ENCODE measurements around the gene KRTAP12-1. TPM values are rescaled to one million over a fixed set of nuclear protein-coding genes. Genes with fewer than 3 reads are reported as not detected.

Gene KRTAP12-1
- total RNA-seq, 1 donor from 2014 or later: not detected

GRCh38 chr21:44708213-44708865 lies 26.4 kb upstream of the KRTAP12-1 start:
- no peak for TF ChIP-seq CTCF (IDR thresholded peaks at IDR 0.05; ENCODE audit: unreplicated experiment)
- no peak for DNase-seq (ENCODE audit: low spot score, unreplicated experiment)
- Mint-ChIP-seq H3K4me1 (ENCODE audit: low read depth) (peaks cover 12% of the 10 kb centered on the region), H3K4me3 (ENCODE audit: low read depth) (no peak overlapping the region), H3K27me3 (peaks cover 90% of the 10 kb centered on the region), H3K36me3 (ENCODE audit: insufficient read depth) (no peaks in the 10 kb centered on the region), H3K27ac (no peak overlapping the region), H3K9me3 (ENCODE audit: low read depth) (peaks cover 3% of the 10 kb centered on the region)

GRCh38 chr21:44706706-44707581 lies 25.0 kb upstream of the KRTAP12-1 start:
- peaks cover 3% of the 10 kb centered on the region for H3K9me3 Mint-ChIP-seq (ENCODE audit: low read depth)
- no peak overlapping the region for H3K4me3 Mint-ChIP-seq (ENCODE audit: low read depth)
- H3K36me3 Mint-ChIP-seq (ENCODE audit: insufficient read depth): no peaks in the 10 kb centered on the region
- DNase-seq (ENCODE audit: low spot score, unreplicated experiment): no peak
- H3K27me3 Mint-ChIP-seq: peaks cover 90% of the 10 kb centered on the region
- TF ChIP-seq CTCF (IDR thresholded peaks at IDR 0.05; ENCODE audit: unreplicated experiment): no peak
- H3K27ac Mint-ChIP-seq: no peak overlapping the region
- H3K4me1 Mint-ChIP-seq (ENCODE audit: low read depth): peaks cover 15% of the 10 kb centered on the region

- H3K27ac Mint-ChIP-seq: no peak overlapping the region
- TF ChIP-seq CTCF (IDR thresholded peaks at IDR 0.05; ENCODE audit: unreplicated experiment): no peak
- peaks cover 89% of the 10 kb centered on the region for H3K27me3 Mint-ChIP-seq
- H3K4me3 Mint-ChIP-seq (ENCODE audit: low read depth): no peak overlapping the region
- peaks cover 10% of the 10 kb centered on the region for H3K4me1 Mint-ChIP-seq (ENCODE audit: low read depth)
- DNase-seq (ENCODE audit: low spot score, unreplicated experiment): no peak
- H3K9me3 Mint-ChIP-seq (ENCODE audit: low read depth): peaks cover 3% of the 10 kb centered on the region
- H3K36me3 Mint-ChIP-seq (ENCODE audit: insufficient read depth): no peaks in the 10 kb centered on the region
Measured at GRCh38 chr21:44706026-44706705, 24.2 kb upstream of the KRTAP12-1 start.

- no peak for TF ChIP-seq CTCF (IDR thresholded peaks at IDR 0.05; ENCODE audit: unreplicated experiment)
- H3K27ac Mint-ChIP-seq: no peak overlapping the region
- no peak overlapping the region for H3K4me3 Mint-ChIP-seq (ENCODE audit: low read depth)
- H3K27me3 Mint-ChIP-seq: peaks cover 89% of the 10 kb centered on the region
- H3K36me3 Mint-ChIP-seq (ENCODE audit: insufficient read depth): no peaks in the 10 kb centered on the region
- no peak for DNase-seq (ENCODE audit: low spot score, unreplicated experiment)
- H3K4me1 Mint-ChIP-seq (ENCODE audit: low read depth): peaks cover 5% of the 10 kb centered on the region
- peaks cover 3% of the 10 kb centered on the region for H3K9me3 Mint-ChIP-seq (ENCODE audit: low read depth)
Measured at GRCh38 chr21:44704636-44705001, 22.7 kb upstream of the KRTAP12-1 start.
